ENCODE measurements around the gene OGFOD1. TPM values are rescaled to one million over a fixed set of nuclear protein-coding genes. Genes with fewer than 3 reads are reported as not detected.

The OGFOD1 gene
- total RNA-seq, 1 donor from 2014 or later, result 140 TPM

DNA sequence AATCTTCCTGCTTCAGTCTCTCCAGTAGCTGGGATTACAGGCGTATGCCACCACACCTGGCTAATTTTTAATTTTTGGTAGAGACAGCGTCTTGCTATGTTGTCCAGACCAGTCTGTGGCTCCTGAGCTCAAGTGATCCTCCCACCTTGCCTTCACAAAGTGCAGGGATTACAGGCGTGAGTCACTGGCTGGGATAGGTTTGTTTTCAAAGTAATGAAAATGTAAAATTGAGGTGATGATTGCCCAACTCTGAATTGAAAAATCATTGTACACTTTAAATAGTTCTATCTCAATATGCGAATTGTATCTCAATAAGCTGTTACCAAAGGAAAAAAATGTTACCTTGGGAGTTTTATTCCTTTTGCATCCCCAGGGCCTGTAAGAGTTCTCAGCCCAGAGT, 24.8 kb upstream of the OGFOD1 start:
- DNase-seq (ENCODE audit: low read depth), result peak; percentile 76

DNA sequence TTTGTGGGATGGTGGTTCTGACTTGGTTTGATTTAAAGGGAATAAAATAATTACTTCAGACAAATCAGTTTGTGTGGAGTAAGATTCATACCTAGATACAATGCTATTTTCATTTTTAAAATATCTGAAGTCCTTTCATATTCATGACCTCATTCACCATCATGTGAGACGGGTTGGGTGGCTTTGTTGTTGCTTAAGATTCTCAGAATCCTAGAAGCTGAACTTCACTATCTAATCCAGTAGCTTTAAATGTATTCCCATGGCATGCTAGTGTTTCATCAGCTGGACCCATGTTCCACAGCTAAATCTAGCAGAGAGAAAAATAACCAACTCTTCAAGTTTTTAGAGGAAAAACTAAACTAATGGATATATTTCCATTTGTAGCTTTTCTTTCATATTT, 23.3 kb upstream of the OGFOD1 start:
- DNase-seq (ENCODE audit: low read depth), result no peak

DNA sequence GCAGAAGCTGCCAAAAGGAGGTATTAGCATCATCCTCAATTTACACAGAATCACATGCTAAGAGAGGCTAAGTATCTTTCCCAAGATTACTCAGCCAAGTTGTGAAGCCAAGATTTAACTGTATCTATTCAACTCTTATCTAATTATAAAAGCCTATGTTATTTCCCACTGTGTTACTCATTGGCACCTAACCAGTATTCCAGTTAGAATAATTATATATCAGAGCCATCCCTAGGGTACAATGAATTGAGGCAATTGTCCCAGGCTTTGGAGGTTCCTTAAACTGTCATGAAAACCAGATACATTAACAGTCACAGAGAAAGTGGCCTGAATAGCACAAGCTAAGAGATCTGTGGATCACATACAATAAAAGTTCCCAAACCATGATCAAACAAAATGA, 15.1 kb upstream of the OGFOD1 start:
- DNase-seq (ENCODE audit: low read depth), result no peak

DNA sequence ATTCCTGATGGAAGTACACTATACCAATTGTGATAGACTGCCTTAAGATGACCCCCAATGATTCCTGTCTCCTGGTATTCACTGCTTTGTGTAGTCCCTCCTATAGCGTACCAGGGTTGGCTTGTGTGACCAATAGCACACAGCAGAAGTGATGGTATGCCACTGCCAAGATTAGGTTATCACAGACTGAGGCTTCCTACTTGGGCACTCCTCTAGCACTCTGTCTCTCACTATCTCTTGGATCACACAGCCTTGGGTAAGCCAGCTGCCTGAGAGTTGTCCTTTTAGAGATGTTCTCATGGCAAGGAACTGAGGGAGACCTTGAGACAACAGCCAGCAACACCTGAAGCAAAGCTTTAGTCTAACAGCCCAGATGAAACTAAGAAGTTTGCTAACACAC, 13.3 kb upstream of the OGFOD1 start:
- no peak for DNase-seq (ENCODE audit: low read depth)

DNA sequence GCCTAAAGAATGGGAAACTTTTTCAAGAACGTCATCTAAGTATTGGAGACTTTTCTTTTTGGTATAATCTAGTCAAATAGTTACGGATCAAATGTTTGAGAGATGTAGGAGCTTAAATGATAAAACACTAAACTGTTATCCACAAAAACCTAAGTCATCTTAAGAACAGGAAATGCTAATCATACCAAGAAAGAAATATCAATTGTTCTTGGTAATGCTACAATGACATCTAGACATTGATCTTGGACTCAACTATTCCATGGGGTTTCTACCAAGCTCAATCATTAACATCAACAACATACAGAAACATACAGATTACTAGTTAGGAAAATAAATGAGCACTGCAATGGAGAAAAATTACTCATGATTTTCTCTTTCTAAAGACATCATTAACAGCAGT, 4.1 kb upstream of the OGFOD1 start:
- DNase-seq (ENCODE audit: low read depth), result no peak

DNA sequence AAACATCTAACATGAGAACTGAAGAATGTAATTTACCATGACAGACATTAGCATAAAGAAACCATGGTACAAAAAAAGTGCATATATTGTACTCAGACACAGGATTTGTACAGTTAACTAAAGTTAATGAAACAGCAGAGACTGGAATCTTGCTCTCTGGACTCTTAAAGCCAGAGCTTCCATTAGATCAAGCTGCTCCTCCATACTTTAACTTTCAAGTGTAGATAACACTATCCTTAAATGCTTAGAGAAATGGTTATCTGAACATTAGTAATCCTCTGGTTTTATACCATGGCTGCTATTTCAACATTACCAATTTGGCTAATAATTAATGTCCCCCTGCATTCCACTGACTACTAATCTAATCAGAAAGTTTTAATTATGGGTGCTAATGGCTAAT, 3.3 kb upstream of the OGFOD1 start:
- DNase-seq (ENCODE audit: low read depth), result peak; percentile 46

DNA sequence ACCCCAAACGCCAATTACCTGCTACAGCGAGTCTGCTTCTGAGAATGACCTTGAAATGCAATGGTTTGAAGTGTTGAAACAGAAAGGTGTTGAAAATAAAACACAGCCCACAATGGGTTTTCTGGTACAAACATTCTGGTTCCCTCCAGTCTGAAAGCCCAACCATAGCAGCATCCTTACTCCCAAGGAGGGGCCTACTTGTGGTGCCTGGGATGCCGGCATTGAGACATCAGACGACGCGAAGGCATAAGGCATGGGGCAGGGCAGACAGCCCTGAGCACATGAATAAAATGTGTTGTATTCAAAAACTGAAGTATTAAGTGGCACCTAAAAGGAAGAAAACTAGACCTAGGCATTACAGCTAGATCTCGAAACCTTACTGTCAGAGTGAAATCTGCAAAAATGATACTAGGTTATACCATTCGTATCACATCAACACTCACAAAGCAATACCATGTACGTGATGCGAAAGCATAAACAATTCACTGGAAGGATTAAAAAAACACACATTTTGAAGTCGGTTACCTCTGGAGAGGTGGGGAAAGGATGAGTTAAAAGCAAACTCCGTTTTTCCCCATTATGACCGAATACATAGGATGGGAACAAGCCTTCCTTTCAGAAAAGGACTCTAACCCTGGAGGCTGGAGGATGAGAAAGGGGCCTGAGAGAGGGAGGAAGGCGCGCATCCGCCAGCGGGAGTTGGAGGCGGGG, 924 bp upstream of the OGFOD1 start:
- no peak for DNase-seq (ENCODE audit: low read depth)

DNA sequence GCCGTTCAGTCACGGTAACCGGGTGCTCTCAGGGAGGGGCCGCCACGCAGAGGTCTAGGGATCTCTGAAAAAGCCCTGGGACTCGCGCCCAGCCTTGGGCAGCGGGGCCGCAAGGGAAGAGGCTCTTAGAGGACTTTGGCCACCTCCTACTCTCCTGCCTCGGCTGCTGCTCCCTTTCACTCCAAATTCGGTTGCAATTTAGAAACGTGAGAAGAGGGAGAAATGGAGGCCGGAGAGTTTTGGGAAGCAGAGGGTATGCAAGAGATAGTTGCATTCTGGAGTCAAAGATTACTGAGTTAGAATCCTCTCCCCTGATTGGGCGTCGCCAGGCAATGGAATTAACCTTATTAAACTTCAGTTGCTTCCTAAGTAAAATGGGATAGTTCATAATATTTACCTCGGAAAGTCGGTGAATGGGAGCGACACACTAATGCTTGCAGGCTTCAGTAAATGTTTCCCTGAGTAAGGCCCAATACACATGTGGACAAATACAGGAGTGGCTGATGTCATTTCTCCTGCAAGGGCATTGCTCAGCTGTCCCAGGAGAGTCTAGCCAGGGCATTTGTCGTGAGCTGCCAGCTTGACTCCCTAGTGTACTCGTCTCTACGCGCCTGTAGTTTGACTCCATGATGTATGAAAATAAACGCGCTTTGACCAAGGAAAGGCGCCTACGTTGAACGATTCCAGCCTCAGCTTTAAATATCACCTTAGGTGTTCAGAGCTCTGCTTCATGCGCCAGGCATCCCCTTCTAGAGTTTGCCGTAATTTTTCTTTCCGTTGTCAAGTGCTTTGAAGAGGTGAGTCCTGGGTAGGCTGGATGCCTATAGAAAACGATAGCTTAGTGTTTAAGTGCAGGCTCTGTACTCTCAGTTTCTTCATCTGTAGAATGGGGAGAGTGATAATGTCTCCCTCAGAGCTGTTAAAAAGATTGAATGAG, 667 bp downstream of the OGFOD1 start:
- DNase-seq (ENCODE audit: low read depth), result peak; percentile 47

DNA sequence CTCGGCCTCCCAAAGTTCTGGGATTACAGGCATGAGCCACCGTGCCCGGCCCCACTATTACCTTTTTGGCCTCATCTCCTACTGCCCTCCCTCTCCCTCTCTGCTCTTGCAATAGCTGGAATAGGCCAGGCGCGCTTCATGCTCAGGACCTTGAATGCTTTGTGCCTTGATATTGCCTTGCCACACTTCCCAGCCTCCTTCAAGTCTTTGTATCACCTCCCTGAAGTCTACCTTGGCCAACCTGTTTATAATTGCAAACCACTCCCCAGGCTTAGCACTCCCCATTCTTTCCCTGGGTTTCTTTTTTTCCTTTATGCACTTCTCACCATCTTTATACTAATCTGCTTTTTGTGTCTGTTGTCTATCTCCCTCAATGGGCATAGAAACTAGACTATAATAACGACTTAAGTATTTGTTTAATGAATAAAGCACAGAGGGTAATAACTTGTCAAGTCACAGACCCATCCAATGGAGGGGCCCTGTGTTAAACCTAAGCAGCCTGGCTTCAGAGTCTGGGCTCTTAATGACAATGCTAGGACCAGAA, 6.6 kb downstream of the OGFOD1 start:
- DNase-seq (ENCODE audit: low read depth), result no peak

DNA sequence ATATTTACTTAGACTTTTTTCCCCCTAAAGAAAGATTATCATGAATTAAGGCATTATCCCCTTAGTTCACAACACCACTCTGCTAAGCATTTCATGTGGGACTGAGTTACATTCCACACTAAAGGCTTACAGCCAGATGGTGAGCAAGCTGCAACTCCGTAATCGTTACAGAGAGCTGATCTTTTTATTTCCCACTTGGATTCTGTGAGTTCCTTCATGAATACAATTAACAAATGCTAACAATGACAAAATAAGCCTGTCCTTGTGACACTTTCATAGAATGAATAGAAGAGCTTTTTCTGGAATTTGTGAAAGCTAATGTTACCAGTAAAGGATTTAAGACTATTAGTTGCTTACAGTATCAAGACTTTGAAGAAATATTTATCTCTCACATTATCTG, 8.7 kb downstream of the OGFOD1 start:
- no peak for DNase-seq (ENCODE audit: low read depth)

DNA sequence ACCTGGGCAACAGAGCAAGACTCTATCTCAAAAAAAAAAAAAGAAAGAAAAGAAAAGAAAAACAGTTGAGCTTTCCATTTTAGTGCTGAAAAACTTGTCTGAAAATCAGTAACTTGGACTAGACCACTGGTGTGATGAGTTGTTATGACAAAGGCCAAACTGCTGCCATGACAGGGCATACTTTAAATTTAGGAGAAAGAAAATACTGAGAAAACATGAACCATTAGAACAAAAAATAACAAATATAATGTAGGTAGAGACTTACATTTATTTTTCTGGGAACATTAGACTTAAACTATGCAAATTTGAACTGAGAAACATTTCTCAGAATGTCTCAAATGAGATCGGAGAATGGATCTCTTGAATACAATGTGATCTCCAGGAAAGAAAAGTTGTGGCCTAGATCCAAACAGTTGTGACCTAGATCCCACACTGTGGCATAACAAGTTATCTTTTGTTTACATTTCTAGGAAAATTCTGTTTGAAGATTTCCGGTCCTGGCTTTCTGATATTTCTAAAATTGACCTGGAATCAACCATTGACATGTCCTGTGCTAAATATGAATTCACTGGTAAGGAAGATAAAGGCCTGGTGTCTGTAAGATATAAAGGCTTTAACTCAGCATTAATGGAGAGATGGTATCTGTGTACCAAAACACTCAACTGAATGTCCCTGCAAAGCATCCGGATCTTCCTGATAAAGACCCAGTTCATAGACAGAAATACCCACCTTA, 10.9 kb downstream of the OGFOD1 start:
- DNase-seq (ENCODE audit: low read depth), result no peak

DNA sequence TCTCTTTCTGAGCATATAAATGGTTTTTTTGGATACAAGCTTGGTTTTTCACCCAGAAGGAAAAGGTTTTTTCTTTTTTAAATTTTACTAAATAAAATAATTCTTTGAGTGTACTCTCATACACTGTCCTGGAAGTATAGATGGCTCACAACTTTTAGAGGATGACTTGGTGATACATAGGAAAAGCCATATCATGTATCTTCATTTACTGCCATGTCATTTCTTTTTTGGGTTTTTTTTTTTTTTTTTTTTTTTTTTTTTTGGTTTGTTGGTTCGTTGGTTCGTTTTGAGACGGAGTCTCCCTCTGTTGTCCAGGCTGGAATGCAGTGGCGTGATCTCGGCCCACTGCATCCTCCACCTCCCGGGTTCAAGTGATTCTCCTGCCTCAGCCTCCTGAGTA, 11.8 kb downstream of the OGFOD1 start:
- no peak for DNase-seq (ENCODE audit: low read depth)

DNA sequence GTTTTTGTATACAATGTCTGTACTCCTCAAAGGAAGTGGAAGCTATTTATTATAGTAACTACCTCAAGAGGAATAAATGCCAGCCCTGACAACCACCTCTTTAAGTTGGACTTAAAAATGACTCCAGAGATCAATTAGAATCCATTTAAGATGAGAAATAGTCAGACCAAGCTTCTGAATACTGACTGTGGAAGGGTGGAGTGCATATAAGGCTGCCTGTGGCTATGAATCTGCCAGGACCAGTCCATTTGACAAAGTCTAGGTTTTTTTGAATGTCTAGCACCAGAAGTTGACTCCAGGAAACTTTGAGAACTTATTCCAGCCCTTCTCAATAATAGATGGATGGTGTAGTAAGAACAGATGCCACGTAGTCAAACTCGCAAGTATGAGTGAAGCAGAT, 15.0 kb downstream of the OGFOD1 start:
- no peak for DNase-seq (ENCODE audit: low read depth)

DNA sequence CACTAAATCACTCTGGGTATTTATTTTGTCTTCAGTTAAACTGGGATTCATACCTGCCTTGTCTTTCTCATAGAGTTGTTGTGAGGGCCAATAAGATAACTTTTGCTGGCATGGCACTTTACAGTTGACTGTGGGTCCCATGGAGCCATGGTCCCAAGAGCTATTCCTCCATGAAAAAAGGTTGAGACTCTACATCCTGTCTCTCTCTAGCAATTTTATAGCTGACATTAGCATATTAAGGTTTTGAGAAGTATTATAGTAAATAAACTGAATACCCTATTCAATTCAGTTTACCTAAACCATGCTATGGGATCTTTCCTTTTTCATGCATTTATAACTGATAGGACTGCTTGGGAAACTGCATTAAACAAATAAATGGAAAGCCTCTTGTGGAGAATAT, 17.4 kb downstream of the OGFOD1 start:
- DNase-seq (ENCODE audit: low read depth), result no peak

DNA sequence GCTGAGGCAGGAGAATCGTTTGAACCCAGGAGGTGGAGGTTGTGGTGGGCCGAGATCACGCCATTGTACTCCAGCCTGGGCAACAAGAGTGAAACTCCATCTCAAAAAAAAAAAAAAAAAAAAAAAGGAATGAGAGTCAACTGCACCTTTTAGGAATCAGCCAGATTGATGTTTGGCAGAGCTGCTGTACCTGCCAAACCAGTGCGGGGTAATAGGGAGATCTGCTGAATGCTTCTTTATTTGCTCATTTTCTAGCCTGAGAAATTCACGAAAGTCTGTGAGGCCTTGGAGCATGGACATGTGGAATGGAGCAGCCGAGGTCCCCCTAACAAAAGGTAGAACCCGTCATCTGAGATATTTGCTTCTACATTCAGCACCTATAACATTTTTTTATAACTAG, 18.4 kb downstream of the OGFOD1 start:
- no peak for DNase-seq (ENCODE audit: low read depth)

DNA sequence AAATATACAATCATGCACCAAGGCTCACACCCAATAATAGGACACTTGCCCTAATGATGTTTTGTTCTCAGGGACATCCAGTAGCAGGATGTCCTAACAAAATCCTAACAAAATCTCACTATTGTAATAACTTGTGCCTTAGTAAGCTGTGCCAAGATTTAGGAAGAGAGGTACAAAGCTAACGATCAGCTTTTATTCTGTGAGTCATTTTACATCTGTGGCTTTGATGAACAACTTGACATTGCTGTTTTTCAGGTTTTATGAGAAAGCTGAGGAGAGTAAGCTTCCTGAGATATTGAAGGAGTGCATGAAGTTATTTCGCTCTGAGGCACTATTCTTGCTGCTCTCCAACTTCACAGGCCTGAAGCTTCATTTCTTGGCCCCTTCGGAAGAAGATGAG, 18.9 kb downstream of the OGFOD1 start:
- DNase-seq (ENCODE audit: low read depth), result no peak

DNA sequence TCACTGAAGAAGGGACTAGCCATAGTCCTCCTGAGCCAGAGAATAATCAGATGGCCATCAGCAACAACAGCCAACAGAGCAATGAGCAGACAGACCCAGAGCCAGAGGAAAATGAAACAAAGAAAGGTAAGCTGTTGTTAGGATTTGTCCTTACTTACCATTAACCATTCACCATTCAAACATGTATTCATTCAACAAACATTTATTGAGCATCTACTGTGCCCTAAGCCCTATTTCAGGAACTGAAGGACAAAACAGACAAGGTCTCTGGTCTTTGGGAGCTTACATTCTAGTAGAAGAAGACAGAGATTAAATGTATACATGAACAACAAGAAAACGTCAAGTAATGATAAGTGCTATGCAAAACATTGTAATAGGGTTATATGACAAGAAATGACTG, 19.3 kb downstream of the OGFOD1 start:
- DNase-seq (ENCODE audit: low read depth), result no peak

DNA sequence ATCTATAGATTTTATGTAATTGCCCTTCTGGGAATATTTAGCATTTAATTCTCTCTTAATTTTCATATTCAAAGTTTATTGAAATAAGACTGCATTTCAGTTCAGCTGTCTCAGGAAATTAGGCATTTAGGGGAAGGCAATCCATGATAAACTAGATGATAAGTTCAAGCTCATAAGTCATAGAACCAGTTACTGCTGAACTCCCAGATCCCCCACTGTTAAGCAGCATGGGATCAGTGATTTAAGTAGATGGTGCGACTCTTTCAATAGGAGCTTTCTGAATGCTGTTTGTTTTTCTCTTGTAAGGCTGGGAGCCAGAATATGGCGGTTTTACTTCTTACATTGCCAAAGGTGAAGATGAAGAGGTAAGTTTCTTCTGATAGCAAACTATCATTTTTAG, 23.8 kb downstream of the OGFOD1 start:
- no peak for DNase-seq (ENCODE audit: low read depth)

DNA sequence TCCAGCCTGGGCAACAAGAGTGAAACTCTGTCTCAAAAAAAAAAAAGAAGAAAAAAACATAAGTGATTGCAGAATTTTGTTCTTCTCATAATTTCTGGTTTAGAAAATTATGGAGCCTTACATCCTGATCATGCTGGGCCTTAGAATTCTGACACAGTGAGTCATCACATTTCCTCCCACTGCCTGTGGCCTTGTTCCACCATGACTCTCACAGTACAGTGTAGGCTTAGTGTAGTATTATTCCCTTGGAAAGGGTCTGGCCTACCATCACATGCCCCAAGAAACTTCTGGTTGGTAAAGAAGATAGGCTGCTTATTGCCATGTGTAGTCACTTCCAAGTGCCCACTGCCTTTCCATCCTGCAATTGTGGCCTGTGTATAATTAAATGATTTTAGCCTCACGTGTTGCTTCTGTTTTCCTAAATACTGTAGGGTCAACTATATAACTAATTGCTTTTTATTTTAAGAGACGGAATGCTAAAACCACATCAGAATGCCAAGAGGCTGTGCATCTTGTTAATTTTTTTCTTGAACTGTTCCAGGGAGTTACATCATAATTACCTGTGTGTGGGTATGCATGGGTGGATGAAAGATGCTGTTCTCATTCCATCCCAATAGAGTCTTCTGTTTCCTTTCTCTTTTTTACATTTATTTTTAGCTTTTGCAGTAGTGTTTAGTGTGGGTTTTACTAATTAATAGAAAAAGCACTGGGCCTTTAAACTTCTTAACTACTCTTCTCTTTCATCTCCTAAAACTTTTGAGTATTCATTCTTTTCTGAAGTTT, 25.9 kb downstream of the OGFOD1 start:
- DNase-seq (ENCODE audit: low read depth), result peak; percentile 89

DNA sequence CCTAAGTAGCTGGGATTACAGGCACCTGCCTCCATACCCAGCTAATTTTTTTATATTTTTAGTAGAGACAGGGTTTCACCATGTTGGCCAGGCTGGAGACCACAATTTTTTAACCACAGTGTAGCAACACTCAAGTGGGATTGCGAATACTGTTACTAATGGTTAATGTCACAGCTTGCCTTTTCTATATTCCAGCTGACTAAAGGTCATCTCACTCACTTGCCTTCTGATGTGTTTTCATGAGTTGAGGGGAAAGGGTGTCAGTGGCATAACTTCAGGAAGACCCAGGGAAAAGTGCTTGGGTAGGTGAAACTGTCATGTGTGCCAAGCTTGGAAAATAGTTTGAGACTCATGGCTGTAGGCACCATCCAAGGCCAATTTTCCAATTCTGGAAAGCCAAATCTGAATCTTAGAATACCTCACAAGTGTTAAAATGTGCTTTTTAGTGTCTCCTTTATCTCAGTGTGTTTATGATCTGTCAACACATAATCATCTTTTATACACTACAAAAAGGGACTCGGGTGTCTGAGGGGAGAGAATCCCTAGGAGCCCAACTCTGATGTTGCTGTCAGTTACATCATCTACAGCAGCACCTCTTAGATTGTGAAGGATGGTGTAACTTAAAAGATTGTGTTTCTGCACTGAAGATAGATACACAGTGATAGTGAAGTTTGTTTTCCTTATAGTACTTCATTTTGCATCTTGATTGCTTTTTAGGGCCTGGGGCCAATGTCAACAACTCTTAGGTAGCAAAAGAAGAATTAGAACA, 27.1 kb downstream of the OGFOD1 start:
- peak; percentile 23 for DNase-seq (ENCODE audit: low read depth)

DNA sequence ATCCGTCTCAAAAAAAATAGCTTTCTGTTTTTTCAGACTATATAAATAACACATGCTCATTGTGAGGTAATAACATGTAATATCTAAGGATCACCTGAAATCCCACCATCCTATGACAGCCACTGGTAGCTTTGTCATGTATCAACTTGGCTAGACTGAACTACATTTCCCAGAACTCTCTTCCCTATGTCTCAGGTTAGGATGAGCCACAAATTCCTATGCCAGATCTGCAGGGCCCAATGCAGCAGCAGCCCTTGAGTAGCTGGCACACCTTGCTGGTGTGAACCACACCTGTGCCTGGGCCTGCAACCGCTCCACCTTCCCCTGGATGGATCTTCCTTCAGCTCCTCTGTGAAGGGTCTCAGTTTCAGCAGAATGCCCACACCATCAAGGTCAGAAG, 28.1 kb downstream of the OGFOD1 start:
- no peak for DNase-seq (ENCODE audit: low read depth)

Data from renal cortical epithelial cell (primary cell).